ENCODE measurements around the gene SLFN5. TPM values are rescaled to one million over a fixed set of nuclear protein-coding genes. Genes with fewer than 3 reads are reported as not detected.

Gene SLFN5
- total and polyA plus RNA-seq, 2 donors (not counting 1 experiment from before 2014, with no cell fraction given) = 0.82 to 12.5 TPM

GRCh38 chr17:35291802-35292201 is 48.9 kb downstream of the SLFN5 start:
- ATAC-seq (ENCODE audit: low read depth) = no peak
- Histone ChIP-seq H3K27me3 (replicated peaks in 1 of 4; ENCODE audit: control extremely low read depth in 1 of 4, control insufficient read depth in 3 of 4, insufficient read depth in 4 of 4, low read length in 3 of 4) (no peaks in the 10 kb centered on the region), H3K27ac (ENCODE audit: low read length in 2 of 2) (no peak overlapping the region), H3K36me3 (replicated peaks in 1 of 2; ENCODE audit: control extremely low read depth in 1 of 2, control insufficient read depth in 1 of 2, extremely low read depth in 1 of 2, insufficient read depth in 2 of 2, low read length in 1 of 2) (no peaks in the 10 kb centered on the region), H3K4me2 (replicated peaks; ENCODE audit: low read depth, low read length, poor library complexity, severe bottlenecking) (no peak overlapping the region), H4K20me1 (ENCODE audit: control insufficient read depth, insufficient read depth, low read length, poor library complexity, severe bottlenecking) (no peaks in the 10 kb centered on the region), H3K9me3 (ENCODE audit: control extremely low read depth in 1 of 3, control insufficient read depth in 2 of 3, insufficient read depth in 1 of 3, low read length in 2 of 3) (peaks cover 0 to 2% (median 2%) of the 10 kb centered on the region in 3 donors), H2AFZ (ENCODE audit: insufficient read depth, low read depth, low read length, poor library complexity, severe bottlenecking) (no peak overlapping the region), H3K9ac (ENCODE audit: low read length) (no peak overlapping the region), H3K4me3 (ENCODE audit: control extremely low read depth in 1 of 5, extremely low read depth in 1 of 5, insufficient read depth in 1 of 5, low read depth in 2 of 5, low read length in 4 of 5) (no peak overlapping the region), H3K79me2 (ENCODE audit: control insufficient read depth, insufficient read depth, low read length) (no peaks in the 10 kb centered on the region), H3K4me1 (ENCODE audit: control insufficient read depth in 2 of 2, insufficient read depth in 2 of 2, low read length in 2 of 2) (peaks cover 0 to 7% of the 10 kb centered on the region in 2 donors)
- intact Hi-C loops (cut with micrococcal nuclease) = no loop called here
- ChIA-PET CTCF (no interaction called here), POLR2A (no interaction called here)
- Mint-ChIP-seq H3K27ac (no peak overlapping the region), H3K4me1 (peaks cover 11% of the 10 kb centered on the region), H3K9me3 (ENCODE audit: insufficient read depth) (no peaks in the 10 kb centered on the region), H3K4me3 (no peak overlapping the region), H3K27me3 (peaks cover 12% of the 10 kb centered on the region)
- no peak for DNase-seq
- no CpG with 5 or more reads among the region's 1 CpG for WGBS (ENCODE audit: insufficient coverage)
- TF ChIP-seq EZH2 (IDR thresholded peaks at IDR 0.05; ENCODE audit: borderline replicate concordance, insufficient read depth, low read depth, low read length, poor library complexity, severe bottlenecking) (no peak), CTCF (IDR thresholded peaks at IDR 0.05) (no peak)

- no CpG with 5 or more reads among the region's 1 CpG for WGBS (ENCODE audit: insufficient coverage)
- CTCF ChIA-PET = no interaction called here
- peaks cover 0 to 2% (median 1%) of the 10 kb centered on the region in 4 experiments for H3K27me3 ChIP-seq (replicated peaks in 1 of 4; ENCODE audit: control extremely low read depth in 1 of 4, control insufficient read depth in 3 of 4, insufficient read depth in 4 of 4, low read length in 3 of 4)
- H3K27ac Mint-ChIP-seq = no peak overlapping the region
- POLR2A ChIA-PET = no interaction called here
- TF ChIP-seq CTCF (IDR thresholded peaks at IDR 0.05) = no peak
- no peak for TF ChIP-seq EZH2 (IDR thresholded peaks at IDR 0.05; ENCODE audit: borderline replicate concordance, insufficient read depth, low read depth, low read length, poor library complexity, severe bottlenecking)
- no peaks in the 10 kb centered on the region for H4K20me1 ChIP-seq (ENCODE audit: control insufficient read depth, insufficient read depth, low read length, poor library complexity, severe bottlenecking)
- peaks cover 0 to 7% of the 10 kb centered on the region in 2 donors for H3K4me1 ChIP-seq (ENCODE audit: control insufficient read depth in 2 of 2, insufficient read depth in 2 of 2, low read length in 2 of 2)
- H3K9ac ChIP-seq (ENCODE audit: low read length) = no peak overlapping the region
- no peak overlapping the region for H3K27ac ChIP-seq (ENCODE audit: low read length in 2 of 2)
- no peaks in the 10 kb centered on the region for H3K79me2 ChIP-seq (ENCODE audit: control insufficient read depth, insufficient read depth, low read length)
- no peak overlapping the region for H2AFZ ChIP-seq (ENCODE audit: insufficient read depth, low read depth, low read length, poor library complexity, severe bottlenecking)
- H3K4me2 ChIP-seq (replicated peaks; ENCODE audit: low read depth, low read length, poor library complexity, severe bottlenecking) = no peak overlapping the region
- H3K4me3 ChIP-seq (ENCODE audit: control extremely low read depth in 1 of 5, extremely low read depth in 1 of 5, insufficient read depth in 1 of 5, low read depth in 2 of 5, low read length in 4 of 5) = no peak overlapping the region
- H3K9me3 ChIP-seq (ENCODE audit: control extremely low read depth in 1 of 3, control insufficient read depth in 2 of 3, insufficient read depth in 1 of 3, low read length in 2 of 3) = peaks cover 0 to 2% (median 2%) of the 10 kb centered on the region in 3 donors
- intact Hi-C loops (cut with micrococcal nuclease) = no loop called here
- DNase-seq (no peak), ATAC-seq (ENCODE audit: low read depth) (no peak)
- no peak overlapping the region for H3K4me3 Mint-ChIP-seq
- H3K4me1 Mint-ChIP-seq = peaks cover 8% of the 10 kb centered on the region
- no peaks in the 10 kb centered on the region for H3K36me3 ChIP-seq (replicated peaks in 1 of 2; ENCODE audit: control extremely low read depth in 1 of 2, control insufficient read depth in 1 of 2, extremely low read depth in 1 of 2, insufficient read depth in 2 of 2, low read length in 1 of 2)
- peaks cover 24% of the 10 kb centered on the region for H3K27me3 Mint-ChIP-seq
- H3K9me3 Mint-ChIP-seq (ENCODE audit: insufficient read depth) = no peaks in the 10 kb centered on the region
Measured at GRCh38 chr17:35293151-35293847, 50.4 kb downstream of the SLFN5 start.
